NB4 (cell line): ENCODE data around the gene GLOD4.
"Not testable (repeated sequence)": the region's sequence is repeated elsewhere in the genome, so short reads cannot be mapped to it uniquely, and the experiment has no call there.

Experiments
- DNase-seq: peaks from one replicate; pipeline ENCODE4 v3.0.0; 2010; ENCODE audit warnings: low read depth
- H3K4me3 ChIP-seq: one replicate; pipeline ENCODE4 v1.5.1; 2011; ENCODE audit warnings: mild to moderate bottlenecking, low read depth, low read length, moderate library complexity
- MYC ChIP-seq: IDR thresholded peaks from 2 replicates; pipeline ENCODE4 v1.6.1; 2011; ENCODE audit warnings: low read depth, low read length
- POLR2A ChIP-seq: IDR thresholded peaks from 2 replicates; pipeline ENCODE4 v1.6.1; 2011; ENCODE audit warnings: mild to moderate bottlenecking; ENCODE audit not compliant: insufficient read length; ENCODE audit errors: extremely low read depth
- TF ChIP-seq, protein P1 (sequence below): IDR thresholded peaks from 2 replicates; pipeline ENCODE4 v1.6.1; 2011; ENCODE audit warnings: low read depth, low read length
- TF ChIP-seq, protein P2 (sequence below): IDR thresholded peaks from one replicate; pipeline ENCODE4 v1.5.1; 2012; ENCODE audit warnings: low read depth, low read length

Gene GLOD4

DNA sequence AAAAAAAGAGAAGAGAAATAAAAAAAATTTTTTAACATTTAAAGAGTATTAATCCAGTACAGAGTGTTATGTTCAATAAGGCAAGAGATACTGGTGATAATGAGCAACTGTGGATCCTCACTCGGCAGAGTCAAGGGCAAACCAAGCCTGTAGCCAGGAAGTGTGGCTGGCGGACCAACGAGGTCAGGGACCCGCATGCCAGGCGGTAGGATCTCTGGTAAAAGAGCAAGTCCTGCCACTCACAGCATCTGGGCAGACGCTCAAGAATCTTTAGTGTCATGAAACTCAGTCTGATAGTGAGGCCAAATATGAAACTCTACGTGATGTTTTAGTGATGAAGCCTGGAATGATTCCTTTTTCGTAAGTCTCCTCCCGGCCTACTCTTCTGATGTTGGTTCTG lies 21.7 kb downstream of the GLOD4 start:
- TF ChIP-seq, protein P1, sequence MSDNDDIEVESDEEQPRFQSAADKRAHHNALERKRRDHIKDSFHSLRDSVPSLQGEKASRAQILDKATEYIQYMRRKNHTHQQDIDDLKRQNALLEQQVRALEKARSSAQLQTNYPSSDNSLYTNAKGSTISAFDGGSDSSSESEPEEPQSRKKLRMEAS: no peak
- TF ChIP-seq POLR2A (no peak), MYC (no peak)
- TF ChIP-seq, protein P2, sequence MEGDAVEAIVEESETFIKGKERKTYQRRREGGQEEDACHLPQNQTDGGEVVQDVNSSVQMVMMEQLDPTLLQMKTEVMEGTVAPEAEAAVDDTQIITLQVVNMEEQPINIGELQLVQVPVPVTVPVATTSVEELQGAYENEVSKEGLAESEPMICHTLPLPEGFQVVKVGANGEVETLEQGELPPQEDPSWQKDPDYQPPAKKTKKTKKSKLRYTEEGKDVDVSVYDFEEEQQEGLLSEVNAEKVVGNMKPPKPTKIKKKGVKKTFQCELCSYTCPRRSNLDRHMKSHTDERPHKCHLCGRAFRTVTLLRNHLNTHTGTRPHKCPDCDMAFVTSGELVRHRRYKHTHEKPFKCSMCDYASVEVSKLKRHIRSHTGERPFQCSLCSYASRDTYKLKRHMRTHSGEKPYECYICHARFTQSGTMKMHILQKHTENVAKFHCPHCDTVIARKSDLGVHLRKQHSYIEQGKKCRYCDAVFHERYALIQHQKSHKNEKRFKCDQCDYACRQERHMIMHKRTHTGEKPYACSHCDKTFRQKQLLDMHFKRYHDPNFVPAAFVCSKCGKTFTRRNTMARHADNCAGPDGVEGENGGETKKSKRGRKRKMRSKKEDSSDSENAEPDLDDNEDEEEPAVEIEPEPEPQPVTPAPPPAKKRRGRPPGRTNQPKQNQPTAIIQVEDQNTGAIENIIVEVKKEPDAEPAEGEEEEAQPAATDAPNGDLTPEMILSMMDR: no peak
- DNase-seq: no peak
- H3K4me3 ChIP-seq: no peak overlapping the region

DNA sequence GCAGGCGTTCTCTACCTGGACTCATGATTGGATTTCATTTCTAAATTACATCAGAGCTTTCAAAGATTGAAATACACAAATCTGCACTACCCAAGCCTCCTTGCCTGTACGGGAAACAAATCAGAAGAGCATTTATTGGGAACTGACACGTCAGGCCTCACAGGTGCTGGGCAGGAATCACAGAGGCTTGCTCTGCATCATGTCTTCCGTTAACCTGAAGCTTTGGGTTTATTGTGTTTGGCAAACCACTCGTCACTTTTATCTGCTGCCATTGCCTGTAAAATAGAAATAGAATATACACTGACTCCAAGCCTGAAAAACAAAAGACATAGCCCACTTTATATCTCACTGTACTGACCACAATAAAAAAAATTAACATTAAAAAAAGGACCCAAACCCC lies 22.1 kb downstream of the GLOD4 start:
- no peak for DNase-seq
- TF ChIP-seq MYC (no peak), POLR2A (no peak)
- TF ChIP-seq, protein P2: no peak
- TF ChIP-seq, protein P1: no peak
- no peak overlapping the region for H3K4me3 ChIP-seq

DNA sequence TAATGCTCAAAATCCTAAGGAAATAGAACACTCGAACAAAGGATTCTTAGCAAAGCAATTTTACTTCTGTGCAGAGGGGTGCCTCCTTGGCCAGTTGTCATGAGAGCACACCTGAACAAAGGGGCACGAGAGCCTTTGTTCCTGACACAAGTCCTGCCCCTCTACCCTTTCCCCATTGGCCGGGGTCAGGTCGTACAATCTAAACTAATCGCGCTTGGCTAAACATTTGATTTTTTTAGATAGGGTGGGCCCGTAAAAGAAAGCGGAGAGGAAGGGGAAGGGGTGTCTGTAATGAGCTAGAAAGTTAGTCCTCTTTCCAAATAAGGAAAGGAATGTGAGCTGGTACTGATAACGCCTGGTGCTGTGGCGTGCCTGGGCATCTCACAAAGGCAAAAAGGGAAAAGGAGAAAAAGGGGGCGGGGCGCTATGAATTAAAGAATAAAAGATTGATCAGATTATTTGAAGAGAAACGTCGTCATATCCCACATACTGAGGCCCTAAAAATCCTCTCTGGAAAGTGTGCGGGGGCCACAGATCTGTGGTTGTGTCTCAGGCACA lies 26.0 kb downstream of the GLOD4 start:
- DNase-seq, H3K4me3 ChIP-seq: not testable (repeated sequence)

DNA sequence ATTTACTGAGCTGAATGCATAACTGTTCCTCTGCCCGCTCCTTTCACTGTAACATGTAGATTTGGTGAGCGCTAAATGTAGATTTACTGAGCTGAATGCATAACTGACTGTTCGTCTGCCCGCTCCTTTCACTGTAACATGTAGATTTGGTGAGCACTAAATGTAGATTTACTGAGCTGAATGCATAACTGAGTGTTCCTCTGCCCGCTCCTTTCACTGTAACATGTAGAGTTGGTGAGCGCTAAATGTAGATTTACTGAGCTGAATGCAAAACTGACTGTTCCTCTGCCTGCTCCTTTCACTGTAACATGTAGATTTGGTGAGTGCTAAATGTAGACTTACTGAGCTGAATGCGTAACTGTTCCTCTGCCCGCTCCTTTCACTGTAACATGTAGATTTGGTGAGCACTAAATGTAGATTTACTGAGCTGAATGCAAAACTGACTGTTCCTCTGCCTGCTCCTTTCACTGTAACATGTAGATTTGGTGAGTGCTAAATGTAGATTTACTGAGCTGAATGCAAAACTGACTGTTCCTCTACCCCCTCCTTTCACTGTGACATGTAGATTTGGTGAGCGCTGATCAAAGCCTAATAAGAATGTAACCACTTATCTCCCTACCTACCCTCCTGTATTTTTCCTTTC lies 26.6 kb downstream of the GLOD4 start:
- not testable (repeated sequence) for H3K4me3 ChIP-seq, DNase-seq

DNA sequence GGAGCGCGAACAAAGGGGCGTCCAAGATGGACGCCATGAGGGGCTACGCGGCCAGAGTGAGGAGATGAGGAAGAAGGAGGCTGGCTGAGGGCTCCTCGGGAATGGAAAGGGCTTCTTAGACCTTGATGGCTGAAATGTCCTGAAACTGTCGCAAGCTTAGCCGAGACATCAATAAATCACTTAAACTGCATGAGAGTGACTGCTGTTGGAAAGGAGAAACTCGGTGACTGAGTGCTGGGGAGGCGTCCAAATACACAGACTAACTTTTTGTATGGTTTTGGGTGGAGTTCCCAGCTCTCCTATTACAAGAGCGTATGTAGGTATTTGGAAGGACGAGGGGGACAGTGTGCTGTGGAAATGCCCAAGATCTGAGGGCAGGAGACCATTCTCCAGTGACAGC lies 28.7 kb downstream of the GLOD4 start:
- no peak for DNase-seq
- no peak overlapping the region for H3K4me3 ChIP-seq
- TF ChIP-seq, protein P1: no peak
- no peak for TF ChIP-seq MYC
- TF ChIP-seq POLR2A: no peak
- TF ChIP-seq, protein P2: no peak

DNA sequence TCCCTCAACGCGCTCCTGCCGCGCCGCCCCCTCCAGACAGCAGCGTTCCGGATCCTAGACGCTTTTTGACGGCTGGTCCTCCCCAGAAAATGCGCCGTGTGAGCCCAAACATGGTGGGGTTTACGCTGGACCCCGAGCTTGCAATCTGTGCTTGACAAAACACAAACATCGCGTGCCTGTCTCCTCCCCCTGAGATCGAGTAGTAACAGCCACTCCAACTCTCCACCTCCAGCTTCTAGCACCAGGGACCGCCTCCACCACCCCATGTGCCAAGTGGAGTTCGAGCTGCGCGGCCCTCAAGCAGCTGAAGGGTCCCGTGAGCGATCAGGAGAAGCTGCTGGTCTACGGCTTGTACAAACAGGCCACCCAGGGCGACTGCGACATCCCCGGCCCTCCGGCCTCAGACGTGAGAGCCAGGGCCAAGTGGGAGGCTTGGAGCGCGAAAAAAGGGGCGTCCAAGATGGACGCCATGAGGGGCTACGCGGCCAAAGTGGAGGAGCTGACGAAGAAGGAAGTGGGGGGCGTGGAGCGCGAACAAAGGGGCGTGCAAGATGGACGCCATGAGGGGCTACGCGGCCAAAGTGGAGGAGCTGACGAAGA lies 29.4 kb downstream of the GLOD4 start:
- TF ChIP-seq, protein P1: no peak
- TF ChIP-seq MYC (no peak), POLR2A (no peak)
- TF ChIP-seq, protein P2: no peak
- peak; percentile 21 for DNase-seq
- peak overlapping the region; percentile 32 for H3K4me3 ChIP-seq
